HepG2 (cell line): ENCODE measurements around the gene SASH1. TPM values are rescaled to one million over a fixed set of nuclear protein-coding genes. Genes with fewer than 3 reads are reported as not detected.

ENCODE experiments used
- ATAC-seq: fragments of 200-7000 bp; cut with Tn5 transposase; 3 replicates; pipeline ENCODE4 v1.9.1; 2020; ENCODE audit warnings: mild to moderate bottlenecking, moderate library complexity
- BruUV-seq: library from RNA; stranded (reverse); fragments of 400-500 nt; replicated peaks from 2 replicates; lab custom pipeline; 2021; lab: Mats Ljungman, UMichigan
- CTCF ChIA-PET: fragments of 300-600 bp; formaldehyde crosslinking; extraction: SDS; loops from one replicate; lab custom pipeline; 2021; ENCODE audit warnings: low total read pairs, inconsistent platforms, low intra/inter-chr PET ratio; lab: Yijun Ruan, JAX
- POLR2A ChIA-PET: fragments of 350-600 bp; sonication (Branson Sonifier 250); formaldehyde crosslinking; loops from one replicate; lab custom pipeline; 2020; ENCODE audit warnings: antibody characterized with exemption, inconsistent platforms; lab: Yijun Ruan, JAX
- DNase-seq: peaks from one replicate; pipeline ENCODE4 v3.0.0-alpha.2; 2015; ENCODE audit warnings: low spot score
- FAIRE-seq: peaks from 3 replicates; lab custom pipeline; 2011; peaks lifted over from hg19 to GRCh38; lab: Jason Lieb, UNC
- H2AFZ ChIP-seq: one replicate; pipeline ENCODE4 v1.6.1; 2011; ENCODE audit warnings: low read length, inconsistent platforms
- H3K27ac ChIP-seq: fragments of 300-600 bp; 3 replicates; pipeline ENCODE4 v1.8.0; 2011; ENCODE audit warnings: mixed run types, mild to moderate bottlenecking, mixed read lengths, low read length, inconsistent platforms; ENCODE audit not compliant: insufficient read depth; ENCODE audit errors: extremely low read length
- H3K27me3 ChIP-seq, 2 experiments: fragments of 200-600 bp in 1 of 2; 2 replicates in 1 of 2; 3 replicates in 1 of 2; pipeline versions ENCODE4 v1.6.0 to v1.8.0; 2011; ENCODE audit warnings: low read length in 2 of 2, mild to moderate bottlenecking in 2 of 2, moderate library complexity in 2 of 2, inconsistent platforms in 1 of 2; ENCODE audit not compliant: insufficient read depth in 2 of 2, control insufficient read depth in 1 of 2
- H3K36me3 ChIP-seq, 2 experiments: fragments of 200-600 bp in 1 of 2; replicated peaks in 1 of 2; 2 replicates in 1 of 2; 3 replicates in 1 of 2; pipeline versions ENCODE4 v1.5.1 to v1.8.0; 2011; ENCODE audit warnings: low read length in 2 of 2, inconsistent platforms in 1 of 2; ENCODE audit not compliant: insufficient read depth in 2 of 2, control insufficient read depth in 1 of 2
- H3K4me1 ChIP-seq: 2 replicates; pipeline ENCODE4 v1.5.1; 2012; ENCODE audit warnings: low read length, inconsistent platforms; ENCODE audit not compliant: insufficient read depth
- H3K4me2 ChIP-seq: 2 replicates; pipeline ENCODE4 v1.6.0; 2011; ENCODE audit warnings: low read depth, low read length, inconsistent platforms
- H3K4me3 ChIP-seq, 3 experiments: fragments of 200-600 bp in 1 of 3; sonication (generic), shearing (Covaris generic) in 1 of 3; replicated peaks in 1 of 3; 2 replicates each; pipeline ENCODE4 v1.5.1; 2011 to 2016; ENCODE audit warnings: low read length in 3 of 3, inconsistent platforms in 2 of 3, low read depth in 2 of 3, mild to moderate bottlenecking in 2 of 3, control low read depth in 1 of 3, mixed read lengths in 1 of 3; ENCODE audit not compliant: insufficient read depth in 1 of 3
- H3K79me2 ChIP-seq: one replicate; pipeline ENCODE4 v1.6.1; 2011; ENCODE audit warnings: low read length, inconsistent platforms; ENCODE audit not compliant: insufficient read depth
- H3K9ac ChIP-seq: 2 replicates; pipeline ENCODE4 v1.6.0; 2011; ENCODE audit warnings: mild to moderate bottlenecking, low read depth, low read length, inconsistent platforms; ENCODE audit not compliant: insufficient read depth
- H3K9me3 ChIP-seq: 2 replicates; pipeline ENCODE4 v1.5.1; 2012; ENCODE audit warnings: mild to moderate bottlenecking, low read length
- H4K20me1 ChIP-seq: 2 replicates; pipeline ENCODE4 v1.6.0; 2011; ENCODE audit warnings: inconsistent platforms, mild to moderate bottlenecking, low read length, moderate library complexity; ENCODE audit not compliant: insufficient read depth
- ATF7-NPFF ChIP-seq: sonication (generic); formaldehyde crosslinking; IDR thresholded peaks from 2 replicates; pipeline ENCODE4 v1.8.1; 2023; ENCODE audit warnings: mild to moderate bottlenecking, low read depth, missing genetic modification reagents, moderate library complexity
- FOXP1 ChIP-seq, 2 experiments: fragments of 450-650 bp in 1 of 2; IDR thresholded peaks; 2 replicates each; pipeline ENCODE4 v1.6.1; 2017 to 2018; ENCODE audit warnings: antibody characterized with exemption in 1 of 2
- GATA4 ChIP-seq: sonication (generic); IDR thresholded peaks from 2 replicates; pipeline ENCODE4 v1.6.1; 2016; ENCODE audit warnings: antibody characterized with exemption, low read depth, borderline replicate concordance
- HMGXB4 ChIP-seq, 2 experiments: sonication (generic) in 1 of 2; formaldehyde crosslinking in 1 of 2; IDR thresholded peaks; 2 replicates each; pipeline versions ENCODE4 v1.4.0 to v1.6.1; 2018 to 2020; ENCODE audit warnings: missing genetic modification reagents in 2 of 2, borderline replicate concordance in 1 of 2, low read depth in 1 of 2, mild to moderate bottlenecking in 1 of 2, missing biosample characterization in 1 of 2
- HOXA7 ChIP-seq: sonication (generic); formaldehyde crosslinking; IDR thresholded peaks from 2 replicates; pipeline ENCODE4 v1.8.1; 2022; ENCODE audit warnings: mild to moderate bottlenecking, missing genetic modification reagents, moderate library complexity
- PRPF4 ChIP-seq: fragments of 200-400 bp; formaldehyde crosslinking; IDR thresholded peaks from 2 replicates; pipeline ENCODE4 v1.6.1; 2016; ENCODE audit warnings: low read length, low read depth; ENCODE audit not compliant: poor library complexity, severe bottlenecking
- RBFOX2 ChIP-seq: fragments of 200-400 bp; formaldehyde crosslinking; IDR thresholded peaks from 2 replicates; pipeline ENCODE4 v1.6.1; 2017; ENCODE audit warnings: low read depth, mild to moderate bottlenecking, low read length
- SMAD3 ChIP-seq: sonication (generic); formaldehyde crosslinking; IDR thresholded peaks from 2 replicates; pipeline ENCODE4 v1.4.0; 2020; ENCODE audit warnings: missing genetic modification reagents
- ZBTB14 ChIP-seq: sonication (generic); formaldehyde crosslinking; IDR thresholded peaks from 2 replicates; pipeline ENCODE4 v1.4.0; 2020; ENCODE audit warnings: missing genetic modification reagents
- ZBTB37 ChIP-seq: sonication (generic); formaldehyde crosslinking; IDR thresholded peaks from 2 replicates; pipeline ENCODE4 v1.4.0; 2020; ENCODE audit warnings: mild to moderate bottlenecking, missing genetic modification reagents
- ZMAT5 ChIP-seq: sonication (generic); formaldehyde crosslinking; IDR thresholded peaks from 2 replicates; pipeline ENCODE4 v1.5.0; 2020; ENCODE audit warnings: mild to moderate bottlenecking, low read depth, missing genetic modification reagents, borderline replicate concordance
- ZNF446 ChIP-seq: sonication (generic); formaldehyde crosslinking; IDR thresholded peaks from 2 replicates; pipeline ENCODE4 v1.5.0; 2020; ENCODE audit warnings: mild to moderate bottlenecking, missing genetic modification reagents
- ZNF607 ChIP-seq: sonication (generic); formaldehyde crosslinking; IDR thresholded peaks from 2 replicates; pipeline ENCODE4 v1.5.1; 2020; ENCODE audit warnings: missing genetic modification reagents, mild to moderate bottlenecking, borderline replicate concordance
- ZNF800 ChIP-seq: sonication (generic); formaldehyde crosslinking; IDR thresholded peaks from 2 replicates; pipeline ENCODE4 v1.4.0; 2020; ENCODE audit warnings: missing genetic modification reagents
- ZSCAN9 ChIP-seq: IDR thresholded peaks from 2 replicates; pipeline ENCODE4 v1.6.1; 2016; ENCODE audit warnings: borderline replicate concordance
- WGBS: methylation state at CpG from one replicate; pipeline ENCODE4 v1.1.6; 2017; ENCODE audit warnings: low lambda C conversion rate; 5-methylcytosine and 5-hydroxymethylcytosine counted together
- in situ Hi-C: cut with HindIII; loops from 2 replicates; pipeline ENCODE4 v1.10.0; 2017; ENCODE audit warnings: low pct_unique_long_range_greater_than_20kb; ENCODE audit not compliant: extremely low pct_ligation_motif_present
- intact Hi-C: fragments of 100-400 bp; cut with micrococcal nuclease; formaldehyde crosslinking; loops from one replicate; pipeline ENCODE4 v1.10.0; 2022; ENCODE audit not compliant: unreplicated experiment
- polyA plus RNA-seq, 8 experiments: library from polyadenylated mRNA; depleted of rRNA in 3 of 8; stranded (reverse) in 7 of 8; unstranded in 1 of 8; fragments of >200 nt; fragmentation: Illumina TruSeq in 4 of 8; extraction: Trizol in 4 of 8; gene quantifications; 2 replicates each; pipeline versions ENCODE4 v1.2.1 to v1.2.3, GENCODE V29; 2011 to 2016; ENCODE audit warnings: low read depth in 4 of 8, missing spikeins in 1 of 8, mixed read lengths in 1 of 8; ENCODE audit not compliant: insufficient read depth in 1 of 8
- total RNA-seq, 5 experiments: library from RNA; depleted of rRNA; stranded (reverse); fragments of >200 nt; fragmentation: Illumina TruSeq; extraction: Trizol; gene quantifications; 2 replicates each; pipeline ENCODE4 v1.2.3, GENCODE V29; 2016; ENCODE audit warnings: low read depth in 1 of 5

SASH1 gene
- total and polyA plus RNA-seq, 2 of the 13 experiments (the other 11 are each of a cell fraction or from before 2014, with no cell fraction given), result 7.5 to 8.2 TPM

GRCh38 chr6:148342100-148342349 is 613 bp upstream of the SASH1 start (continued):
- TF ChIP-seq ZBTB37 (CRISPR knock-in tag) (no peak), ZBTB14 (CRISPR knock-in tag) (no peak)

- peak overlapping the region; percentile 0 for H2AFZ ChIP-seq
- CTCF ChIA-PET, result no interaction called here
- TF ChIP-seq RBFOX2 (peak; percentile 34), FOXP1 (IDR thresholded peaks at IDR 0.05) (no peak), FOXP1 (CRISPR knock-in tag; IDR thresholded peaks at IDR 0.05) (no peak), PRPF4 (no peak), ZNF607 (CRISPR knock-in tag) (no peak), SMAD3 (CRISPR knock-in tag) (no peak), ZMAT5 (CRISPR knock-in tag) (no peak), ZSCAN9 (CRISPR knock-in tag) (0 out of 2 replicates have a peak, but pooled peaks have one; percentile 17), GATA4 (no peak), HOXA7 (CRISPR knock-in tag) (no peak), ATF7-NPFF (CRISPR knock-in tag) (peak; percentile 53), HMGXB4 (CRISPR knock-in tag; IDR thresholded peaks at IDR 0.05; ENCODE audit: borderline replicate concordance in 1 of 2, low read depth in 1 of 2) (0 out of 4 replicates have a peak, but pooled peaks of 1 of the 2 experiments have one; percentile 2), ZNF446 (peak; percentile 21; the same call in 1 of the 2 replicates), ZNF800 (CRISPR knock-in tag) (no peak)
Measured at GRCh38 chr6:148343047-148343782, 577 bp downstream of the SASH1 start.

More at GRCh38 chr6:148343047-148343782, 577 bp downstream of the SASH1 start:
- ATAC-seq (no peak), FAIRE-seq (no peak), DNase-seq (no peak)
- intact Hi-C loops, result loop anchor here (5.0 kb wide), 2 partner anchors 36 to 54 kb away; no protein-coding TSS in a partner anchor
- no TSS peak for BruUV-seq
- H3K36me3 ChIP-seq, result no peaks in the 10 kb centered on the region
- H3K27ac ChIP-seq, result peak overlapping the region; percentile 49
- H3K9ac ChIP-seq, result peak overlapping the region; percentile 88
- WGBS, result under 1% methylated on average over 30 of the region's 34 CpGs
- H3K4me3 ChIP-seq, result peak overlapping the region; percentile 62 to 93 (median 82)
- peaks cover 53% of the 10 kb centered on the region for H3K4me1 ChIP-seq
- in situ Hi-C loops, result no loop called here
- no peaks in the 10 kb centered on the region for H3K9me3 ChIP-seq
- H3K79me2 ChIP-seq, result peaks cover 13% of the 10 kb centered on the region
- POLR2A ChIA-PET, result no interaction called here
- H3K27me3 ChIP-seq, result no peaks in the 10 kb centered on the region; a peak in 1 of 5 replicates
- peak overlapping the region; percentile 95 for H3K4me2 ChIP-seq
- 0 out of 2 replicates have a peak, but pooled peaks cover 4% of the 10 kb centered on the region for H4K20me1 ChIP-seq
